GM12878 (cell line): ENCODE measurements around the gene KRT82. TPM values are rescaled to one million over a fixed set of nuclear protein-coding genes. Genes with fewer than 3 reads are reported as not detected.

Experiments
- ATAC-seq: fragments of 200-7000 bp; cut with Tn5 transposase; 3 replicates; pipeline ENCODE4 v1.9.1; 2020; ENCODE audit warnings: mild to moderate bottlenecking, moderate library complexity
- BruUV-seq: library from RNA; stranded (reverse); fragments of 400-500 nt; replicated peaks from 2 replicates; lab custom pipeline; 2021; lab: Mats Ljungman, UMichigan
- CTCF ChIA-PET: fragments of 300-600 bp; sonication (Branson Sonifier 250); formaldehyde crosslinking; extraction: SDS; loops from one replicate; lab custom pipeline; 2021; ENCODE audit warnings: inconsistent platforms; lab: Yijun Ruan, JAX
- POLR2A ChIA-PET: fragments of 350-600 bp; formaldehyde crosslinking; extraction: SDS; loops from one replicate; lab custom pipeline; 2021; ENCODE audit warnings: inconsistent platforms; lab: Charles Lee
- RAD21 ChIA-PET: fragments of 300-600 bp; sonication (Branson Sonifier 250); formaldehyde crosslinking; loops from one replicate; lab custom pipeline; 2023; ENCODE audit warnings: antibody characterized with exemption; ENCODE audit not compliant: unreplicated experiment; lab: Charles Lee
- SMC1A ChIA-PET: fragments of 300-600 bp; sonication (Branson Sonifier 250); formaldehyde crosslinking; loops from one replicate; lab custom pipeline; 2023; ENCODE audit not compliant: unreplicated experiment, uncharacterized antibody; lab: Charles Lee
- DNase-seq: peaks from one replicate; pipeline ENCODE4 v3.0.0-alpha.2; 2011; ENCODE audit warnings: low read depth, low spot score
- FAIRE-seq: peaks from 3 replicates; lab custom pipeline; 2011; peaks lifted over from hg19 to GRCh38; lab: Jason Lieb, UNC
- H2AFZ ChIP-seq: 2 replicates; pipeline ENCODE4 v1.6.0; 2011; ENCODE audit warnings: low read depth, low read length, control low read depth; ENCODE audit not compliant: control insufficient read depth
- H3K27ac ChIP-seq: 2 replicates; pipeline ENCODE4 v1.5.1; 2011; ENCODE audit warnings: control low read depth; ENCODE audit not compliant: control insufficient read depth, insufficient read depth
- H3K27me3 ChIP-seq, 2 experiments: replicated peaks in 1 of 2; 2 replicates each; pipeline versions ENCODE4 v1.6.0 to v1.6.1; 2011; ENCODE audit warnings: low read length in 1 of 2; ENCODE audit not compliant: control insufficient read depth in 2 of 2, insufficient read depth in 2 of 2
- H3K36me3 ChIP-seq, 2 experiments: 2 replicates each; pipeline ENCODE4 v1.5.1; 2011; ENCODE audit warnings: low read length in 1 of 2; ENCODE audit not compliant: control insufficient read depth in 2 of 2, insufficient read depth in 2 of 2
- H3K4me1 ChIP-seq: 2 replicates; pipeline ENCODE4 v1.6.1; 2011; ENCODE audit warnings: mild to moderate bottlenecking, low read length, moderate library complexity, mixed read lengths; ENCODE audit not compliant: control insufficient read depth, insufficient read depth
- H3K4me2 ChIP-seq: 2 replicates; pipeline ENCODE4 v1.6.0; 2011; ENCODE audit warnings: control low read depth; ENCODE audit not compliant: control insufficient read depth, insufficient read depth
- H3K4me3 ChIP-seq: fragments of 200-600 bp; sonication (generic); 2 replicates; pipeline ENCODE4 v1.5.1; 2016
- H3K79me2 ChIP-seq: 2 replicates; pipeline ENCODE4 v1.6.0; 2011; ENCODE audit warnings: low read length; ENCODE audit not compliant: control insufficient read depth, insufficient read depth
- H3K9ac ChIP-seq: 2 replicates; pipeline ENCODE4 v1.8.0; 2011; ENCODE audit warnings: low read length, control low read depth, mixed read lengths; ENCODE audit not compliant: control insufficient read depth, insufficient read depth
- H3K9me3 ChIP-seq: replicated peaks from 3 replicates; pipeline ENCODE4 v1.5.1; 2011; ENCODE audit warnings: mild to moderate bottlenecking, low read length; ENCODE audit not compliant: control insufficient read depth, insufficient read depth
- H4K20me1 ChIP-seq: 2 replicates; pipeline ENCODE4 v1.6.0; 2011; ENCODE audit not compliant: control insufficient read depth, insufficient read depth
- ASH2L ChIP-seq: fragments of 300-600, 200-600 bp; sonication (generic); IDR thresholded peaks from 2 replicates; pipeline ENCODE4 v1.6.1; 2017; ENCODE audit warnings: low read depth, mild to moderate bottlenecking, borderline replicate concordance
- MEF2B ChIP-seq: fragments of 450-650 bp; IDR thresholded peaks from 2 replicates; pipeline ENCODE4 v1.6.1; 2018; ENCODE audit warnings: mild to moderate bottlenecking, moderate library complexity; ENCODE audit not compliant: partially characterized antibody, poor library complexity, severe bottlenecking
- RFX5 ChIP-seq: IDR thresholded peaks from 2 replicates; pipeline ENCODE4 v1.6.1; 2011; ENCODE audit warnings: low read depth, low read length, improper control_type of control experiment
- SPI1 ChIP-seq: IDR thresholded peaks from 2 replicates; pipeline ENCODE4 v1.6.1; 2011; ENCODE audit warnings: low read depth, mild to moderate bottlenecking, low read length, moderate library complexity, borderline replicate concordance; ENCODE audit not compliant: insufficient read depth
- ZNF622 ChIP-seq: fragments of 450-650 bp; IDR thresholded peaks from 2 replicates; pipeline ENCODE4 v1.6.1; 2017; ENCODE audit warnings: mild to moderate bottlenecking, inconsistent platforms
- WGBS: methylation state at CpG from one replicate; pipeline ENCODE4 v1.1.6; 2016; ENCODE audit warnings: low lambda C conversion rate; ENCODE audit not compliant: insufficient replicate concordance, insufficient coverage; ENCODE audit errors: missing lambda C conversion rate; 5-methylcytosine and 5-hydroxymethylcytosine counted together
- in situ Hi-C: fragments of 300-500 bp; cut with MboI; formaldehyde crosslinking; loops from 9 replicates; pipeline ENCODE4 v1.14.3; 2018; ENCODE audit warnings: mixed read lengths
- intact Hi-C: fragments of 100-400 bp; cut with micrococcal nuclease; formaldehyde crosslinking; loops from one replicate; pipeline ENCODE4 v1.14.2; 2022; ENCODE audit not compliant: unreplicated experiment
- polyA plus RNA-seq, 11 experiments: library from polyadenylated mRNA; depleted of rRNA in 4 of 11; unstranded in 6 of 11; stranded (reverse) in 5 of 11; fragments of >200 nt; fragmentation: Nextera tagmentation in 4 of 11; fragmentation: Illumina TruSeq in 1 of 11; extraction: Ambion mirVana in 4 of 11; extraction: Trizol in 1 of 11; gene quantifications; 1 replicate in 1 of 11; 2 replicates in 10 of 11; pipeline versions ENCODE4 v1.2.1 to v1.2.3, GENCODE V29; 2011 to 2016; ENCODE audit warnings: inconsistent platforms in 2 of 11, missing spikeins in 2 of 11, low read depth in 1 of 11
- total RNA-seq, 4 experiments: library from RNA; depleted of rRNA in 3 of 4; stranded (reverse); fragments of >200 nt in 3 of 4; fragmentation: Illumina TruSeq in 1 of 4; extraction: Trizol in 1 of 4; gene quantifications; 2 replicates each; pipeline versions ENCODE4 v1.2.1 to v1.2.3, GENCODE V29; 2013 to 2021
- TF ChIP-seq, protein P1 (sequence below): fragments of 450-650 bp; formaldehyde crosslinking; IDR thresholded peaks from 2 replicates; pipeline ENCODE4 v1.5.0; 2022; ENCODE audit warnings: mild to moderate bottlenecking, missing genetic modification characterization
- TF ChIP-seq, protein P2 (sequence below): fragments of 150-350 bp; IDR thresholded peaks from 2 replicates; pipeline ENCODE4 v1.6.1; 2016; ENCODE audit warnings: low read depth, low read length

Gene KRT82
- total and polyA plus RNA-seq, 10 of the 15 experiments (the other 5 are each of a cell fraction or from before 2014, with no cell fraction given) = not detected

DNA sequence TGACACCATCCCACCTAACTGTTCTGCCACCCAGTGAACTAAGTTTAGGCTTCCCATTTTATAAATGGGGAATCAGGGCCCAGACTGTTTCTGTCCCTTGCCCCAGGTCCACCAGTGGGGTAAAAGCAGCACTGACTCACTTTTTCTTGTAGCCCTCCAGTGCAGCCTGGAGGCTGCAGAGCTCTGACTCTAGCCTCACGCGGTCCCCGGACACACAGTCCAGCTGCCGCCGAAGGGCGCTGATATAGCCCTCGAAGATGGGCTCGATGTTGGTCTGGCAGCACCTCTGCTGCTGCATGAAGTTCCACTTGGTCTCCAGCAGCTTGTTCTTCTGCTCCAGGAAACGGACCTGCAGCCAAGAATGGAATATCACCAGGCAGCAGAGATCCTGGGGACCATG lies 2.6 kb downstream of the KRT82 start (continued):
- TF ChIP-seq SPI1 = no peak
- TF ChIP-seq, all 136 proteins: peak for 0

DNA sequence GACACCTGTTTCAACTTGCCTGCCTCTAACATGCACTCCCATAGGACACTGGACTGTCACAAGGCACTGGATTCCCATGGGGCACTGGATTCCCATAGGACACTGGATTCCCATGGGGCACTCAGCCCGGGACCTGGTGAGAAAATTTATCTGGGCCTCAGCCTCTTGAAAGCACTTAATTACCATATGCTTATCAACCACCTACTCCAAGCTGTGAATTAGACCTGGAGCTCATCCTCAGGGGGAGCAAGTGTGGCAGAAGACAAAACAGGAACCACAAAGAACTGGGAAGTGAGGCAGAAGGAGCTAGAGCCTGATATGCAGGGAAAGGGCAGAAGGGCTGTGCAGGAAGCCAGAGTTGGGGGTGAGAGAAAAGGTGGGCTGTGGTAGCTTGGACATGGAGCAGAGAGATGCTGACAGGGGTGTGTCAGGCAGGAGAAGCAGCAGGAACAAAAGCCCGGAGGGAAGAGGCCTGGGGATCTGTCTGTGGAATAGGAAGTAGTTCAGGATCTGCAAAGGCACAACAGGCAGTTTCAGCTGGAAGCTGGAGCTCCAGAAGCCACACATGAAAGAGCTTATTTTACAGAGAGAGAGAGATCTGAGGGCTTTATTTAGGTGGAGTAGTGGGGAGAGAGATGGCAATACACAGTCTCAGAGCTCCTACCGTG lies 3.1 kb downstream of the KRT82 start:
- FAIRE-seq = no peak
- intact Hi-C loops = no loop called here
- WGBS = 8% methylated on average over 3 of the region's 3 CpGs

More for the DNA sequence above, 3.1 kb downstream of the KRT82 start:
- BruUV-seq = no TSS peak
- Histone ChIP-seq H3K4me3 (no peak overlapping the region), H2AFZ (no peak overlapping the region), H3K4me1 (no peaks in the 10 kb centered on the region), H3K36me3 (no peaks in the 10 kb centered on the region), H3K9ac (no peak overlapping the region), H3K79me2 (no peaks in the 10 kb centered on the region), H3K27me3 (no peaks in the 10 kb centered on the region; a peak in 2 of 4 replicates), H3K27ac (no peak overlapping the region), H3K4me2 (no peak overlapping the region), H3K9me3 (no peaks in the 10 kb centered on the region), H4K20me1 (no peaks in the 10 kb centered on the region)
- ChIA-PET CTCF (interaction anchor here (1.0 kb wide), 1 partner anchor 32 kb away, joined by 3 read pairs; no protein-coding TSS in a partner anchor), RAD21 (interaction anchor here (0.7 kb wide), 1 partner anchor 109 kb away, joined by 3 read pairs; no protein-coding TSS in a partner anchor), POLR2A (interaction anchor here (0.6 kb wide), 1 partner anchor 610 kb away, joined by 5 read pairs; no protein-coding TSS in a partner anchor), SMC1A (no interaction called here)
- in situ Hi-C loops = no loop called here
- DNase-seq (no peak), ATAC-seq (no peak)
- TF ChIP-seq MEF2B (peak; percentile 44), RFX5 (no peak), ASH2L (no peak), ZNF622 (no peak)
- TF ChIP-seq, protein P1, sequence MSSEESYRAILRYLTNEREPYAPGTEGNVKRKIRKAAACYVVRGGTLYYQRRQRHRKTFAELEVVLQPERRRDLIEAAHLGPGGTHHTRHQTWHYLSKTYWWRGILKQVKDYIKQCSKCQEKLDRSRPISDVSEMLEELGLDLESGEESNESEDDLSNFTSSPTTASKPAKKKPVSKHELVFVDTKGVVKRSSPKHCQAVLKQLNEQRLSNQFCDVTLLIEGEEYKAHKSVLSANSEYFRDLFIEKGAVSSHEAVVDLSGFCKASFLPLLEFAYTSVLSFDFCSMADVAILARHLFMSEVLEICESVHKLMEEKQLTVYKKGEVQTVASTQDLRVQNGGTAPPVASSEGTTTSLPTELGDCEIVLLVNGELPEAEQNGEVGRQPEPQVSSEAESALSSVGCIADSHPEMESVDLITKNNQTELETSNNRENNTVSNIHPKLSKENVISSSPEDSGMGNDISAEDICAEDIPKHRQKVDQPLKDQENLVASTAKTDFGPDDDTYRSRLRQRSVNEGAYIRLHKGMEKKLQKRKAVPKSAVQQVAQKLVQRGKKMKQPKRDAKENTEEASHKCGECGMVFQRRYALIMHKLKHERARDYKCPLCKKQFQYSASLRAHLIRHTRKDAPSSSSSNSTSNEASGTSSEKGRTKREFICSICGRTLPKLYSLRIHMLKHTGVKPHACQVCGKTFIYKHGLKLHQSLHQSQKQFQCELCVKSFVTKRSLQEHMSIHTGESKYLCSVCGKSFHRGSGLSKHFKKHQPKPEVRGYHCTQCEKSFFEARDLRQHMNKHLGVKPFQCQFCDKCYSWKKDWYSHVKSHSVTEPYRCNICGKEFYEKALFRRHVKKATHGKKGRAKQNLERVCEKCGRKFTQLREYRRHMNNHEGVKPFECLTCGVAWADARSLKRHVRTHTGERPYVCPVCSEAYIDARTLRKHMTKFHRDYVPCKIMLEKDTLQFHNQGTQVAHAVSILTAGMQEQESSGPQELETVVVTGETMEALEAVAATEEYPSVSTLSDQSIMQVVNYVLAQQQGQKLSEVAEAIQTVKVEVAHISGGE (CRISPR knock-in tag) = no peak
- TF ChIP-seq, protein P2, sequence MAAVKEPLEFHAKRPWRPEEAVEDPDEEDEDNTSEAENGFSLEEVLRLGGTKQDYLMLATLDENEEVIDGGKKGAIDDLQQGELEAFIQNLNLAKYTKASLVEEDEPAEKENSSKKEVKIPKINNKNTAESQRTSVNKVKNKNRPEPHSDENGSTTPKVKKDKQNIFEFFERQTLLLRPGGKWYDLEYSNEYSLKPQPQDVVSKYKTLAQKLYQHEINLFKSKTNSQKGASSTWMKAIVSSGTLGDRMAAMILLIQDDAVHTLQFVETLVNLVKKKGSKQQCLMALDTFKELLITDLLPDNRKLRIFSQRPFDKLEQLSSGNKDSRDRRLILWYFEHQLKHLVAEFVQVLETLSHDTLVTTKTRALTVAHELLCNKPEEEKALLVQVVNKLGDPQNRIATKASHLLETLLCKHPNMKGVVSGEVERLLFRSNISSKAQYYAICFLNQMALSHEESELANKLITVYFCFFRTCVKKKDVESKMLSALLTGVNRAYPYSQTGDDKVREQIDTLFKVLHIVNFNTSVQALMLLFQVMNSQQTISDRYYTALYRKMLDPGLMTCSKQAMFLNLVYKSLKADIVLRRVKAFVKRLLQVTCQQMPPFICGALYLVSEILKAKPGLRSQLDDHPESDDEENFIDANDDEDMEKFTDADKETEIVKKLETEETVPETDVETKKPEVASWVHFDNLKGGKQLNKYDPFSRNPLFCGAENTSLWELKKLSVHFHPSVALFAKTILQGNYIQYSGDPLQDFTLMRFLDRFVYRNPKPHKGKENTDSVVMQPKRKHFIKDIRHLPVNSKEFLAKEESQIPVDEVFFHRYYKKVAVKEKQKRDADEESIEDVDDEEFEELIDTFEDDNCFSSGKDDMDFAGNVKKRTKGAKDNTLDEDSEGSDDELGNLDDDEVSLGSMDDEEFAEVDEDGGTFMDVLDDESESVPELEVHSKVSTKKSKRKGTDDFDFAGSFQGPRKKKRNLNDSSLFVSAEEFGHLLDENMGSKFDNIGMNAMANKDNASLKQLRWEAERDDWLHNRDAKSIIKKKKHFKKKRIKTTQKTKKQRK = no peak
